K562 (cell line): ENCODE results near the gene KLHL18. TPM values are rescaled to one million over a fixed set of nuclear protein-coding genes. Genes with fewer than 3 reads are reported as not detected.
A peak's percentile ranks its signal among the peaks of the same experiment; 100 is the strongest.

Experiments
- ATAC-seq: fragments of 200-7000 bp; cut with Tn5 transposase; 3 replicates; pipeline ENCODE4 v1.9.1; 2020; ENCODE audit warnings: moderate library complexity
- BruUV-seq: library from RNA; stranded (reverse); fragments of 400-500 nt; replicated peaks from 2 replicates; lab custom pipeline; 2021; lab: Mats Ljungman, UMichigan
- CTCF ChIA-PET: fragments of 300-600 bp; formaldehyde crosslinking; extraction: SDS; loops from one replicate; lab custom pipeline; 2021; ENCODE audit warnings: low intra/inter-chr PET ratio; lab: Yijun Ruan, JAX
- POLR2A ChIA-PET: fragments of 300-600, 350-650 bp; sonication (Branson Sonifier 250); formaldehyde crosslinking; extraction: SDS; loops from one replicate; lab custom pipeline; 2021; ENCODE audit warnings: antibody characterized with exemption, inconsistent platforms; lab: Yijun Ruan, JAX
- DNase-seq, 4 experiments: peaks; one replicate each; pipeline versions ENCODE4 v3.0.0 to v3.0.0-alpha.2; 2011 to 2018; ENCODE audit warnings: low spot score in 3 of 4, mixed read lengths in 3 of 4; ENCODE audit errors: extremely low read depth in 1 of 4
- FAIRE-seq: peaks from 2 replicates; lab custom pipeline; 2011; peaks lifted over from hg19 to GRCh38; lab: Jason Lieb, UNC
- H2AFZ ChIP-seq: 2 replicates; pipeline ENCODE4 v1.6.0; 2011; ENCODE audit warnings: low read depth, low read length, control low read depth, inconsistent platforms
- H3K27ac ChIP-seq: fragments of 200-600 bp; 3 replicates; pipeline ENCODE4 v1.8.0; 2011; ENCODE audit warnings: low read depth, mild to moderate bottlenecking, control low read depth, inconsistent platforms, low read length, moderate library complexity, mixed read lengths; ENCODE audit errors: extremely low read depth
- H3K27me3 ChIP-seq, 2 experiments: fragments of 300-600 bp in 1 of 2; 2 replicates in 1 of 2; 3 replicates in 1 of 2; pipeline versions ENCODE4 v1.6.0 to v1.8.0; 2011; ENCODE audit warnings: inconsistent platforms in 2 of 2, low read length in 2 of 2, mild to moderate bottlenecking in 1 of 2, mixed read lengths in 1 of 2, moderate library complexity in 1 of 2; ENCODE audit not compliant: control insufficient read depth in 2 of 2, insufficient read depth in 2 of 2
- H3K36me3 ChIP-seq: fragments of 300-600 bp; 3 replicates; pipeline ENCODE4 v1.8.0; 2011; ENCODE audit warnings: mild to moderate bottlenecking, low read length, inconsistent platforms; ENCODE audit not compliant: control insufficient read depth, insufficient read depth
- H3K4me1 ChIP-seq, 2 experiments: fragments of 200-600 bp in 1 of 2; replicated peaks in 1 of 2; 2 replicates in 1 of 2; 3 replicates in 1 of 2; pipeline versions ENCODE4 v1.5.1 to v1.8.0; 2011; ENCODE audit warnings: inconsistent platforms in 2 of 2, low read length in 2 of 2, mild to moderate bottlenecking in 1 of 2, mixed read lengths in 1 of 2, moderate library complexity in 1 of 2; ENCODE audit not compliant: control insufficient read depth in 2 of 2, insufficient read depth in 2 of 2
- H3K4me2 ChIP-seq: 2 replicates; pipeline ENCODE4 v1.6.1; 2011; ENCODE audit warnings: low read length, control low read depth, inconsistent platforms, mixed read lengths; ENCODE audit not compliant: insufficient read depth
- H3K4me3 ChIP-seq: fragments of 200-600 bp; sonication (generic), shearing (Covaris generic); 2 replicates; pipeline ENCODE4 v1.5.1; 2016; ENCODE audit warnings: control low read depth, inconsistent platforms
- H3K79me2 ChIP-seq: fragments of 200-600 bp; 3 replicates; pipeline ENCODE4 v1.8.0; 2011; ENCODE audit warnings: low read length, inconsistent platforms; ENCODE audit not compliant: control insufficient read depth, insufficient read depth
- H3K9ac ChIP-seq, 2 experiments: 2 replicates each; pipeline versions ENCODE4 v1.6.0 to v1.6.1; 2011; ENCODE audit warnings: low read depth in 2 of 2, low read length in 2 of 2, control low read depth in 1 of 2, inconsistent platforms in 1 of 2, mild to moderate bottlenecking in 1 of 2, mixed read lengths in 1 of 2; ENCODE audit not compliant: insufficient read depth in 1 of 2
- H3K9me1 ChIP-seq: one replicate; pipeline ENCODE4 v1.6.0; 2011; ENCODE audit warnings: inconsistent platforms, mild to moderate bottlenecking, low read length, moderate library complexity; ENCODE audit not compliant: control insufficient read depth, insufficient read depth
- H3K9me3 ChIP-seq: replicated peaks from 2 replicates; pipeline ENCODE4 v1.5.1; 2011; ENCODE audit warnings: low read depth, low read length, inconsistent platforms; ENCODE audit not compliant: control insufficient read depth, insufficient read depth
- H4K20me1 ChIP-seq: replicated peaks from 2 replicates; pipeline ENCODE4 v1.6.1; 2011; ENCODE audit warnings: low read length, inconsistent platforms, mixed read lengths; ENCODE audit not compliant: control insufficient read depth, insufficient read depth
- KLF10 ChIP-seq: fragments of 250-450 bp; sonication (Bioruptor Pico); IDR thresholded peaks from 2 replicates; pipeline ENCODE4 v1.6.1; 2021; ENCODE audit warnings: matching md5 sums
- MAFG ChIP-seq: fragments of 450-650 bp; conservative IDR thresholded peaks from 2 replicates; pipeline ENCODE4 v1.6.1; 2016; ENCODE audit warnings: missing genetic modification characterization, missing compliant biosample characterization
- NR1H2 ChIP-seq: sonication (generic); formaldehyde crosslinking; IDR thresholded peaks from 2 replicates; pipeline ENCODE4 v1.4.0; 2020; ENCODE audit warnings: mild to moderate bottlenecking, missing genetic modification reagents
- RAD21 ChIP-seq, 2 experiments: fragments of 250-450 bp in 1 of 2; fragments of 450-650 bp in 1 of 2; sonication (Bioruptor Pico) in 1 of 2; formaldehyde crosslinking in 1 of 2; IDR thresholded peaks in 1 of 2; conservative IDR thresholded peaks in 1 of 2; 2 replicates each; pipeline versions ENCODE4 v1.4.0 to v1.8.0; 2020 to 2022; ENCODE audit warnings: mild to moderate bottlenecking in 2 of 2, moderate library complexity in 1 of 2
- RFX1 ChIP-seq: fragments of 450-650 bp; IDR thresholded peaks from 2 replicates; pipeline ENCODE4 v1.6.1; 2016; ENCODE audit warnings: mild to moderate bottlenecking, moderate library complexity
- SAP30 ChIP-seq: fragments of 200-600 bp; sonication (generic); IDR thresholded peaks from 2 replicates; pipeline ENCODE4 v1.6.1; 2012; ENCODE audit warnings: borderline replicate concordance, low read depth, mild to moderate bottlenecking, moderate library complexity, low read length, control low read depth, inconsistent platforms; ENCODE audit not compliant: insufficient read depth, poor library complexity, severe bottlenecking
- SRSF1 ChIP-seq: fragments of 200-400 bp; formaldehyde crosslinking; IDR thresholded peaks from 2 replicates; pipeline ENCODE4 v1.6.1; 2017; ENCODE audit warnings: mild to moderate bottlenecking, low read depth, low read length, moderate library complexity
- SRSF3 ChIP-seq: fragments of 200-400 bp; formaldehyde crosslinking; IDR thresholded peaks from 2 replicates; pipeline ENCODE4 v1.6.1; 2016; ENCODE audit warnings: mild to moderate bottlenecking, low read length, moderate library complexity; ENCODE audit not compliant: insufficient read depth
- ZBED1 ChIP-seq: IDR thresholded peaks from 2 replicates; pipeline ENCODE4 v1.6.1; 2014
- WGBS: fragments of 100-300 bp; shearing (Covaris generic); methylation state at CpG from one replicate; pipeline ENCODE4 v1.1.6; 2016; ENCODE audit warnings: low coverage, mixed read lengths; ENCODE audit not compliant: insufficient coverage; ENCODE audit errors: missing lambda C conversion rate; 5-methylcytosine and 5-hydroxymethylcytosine counted together
- in situ Hi-C: fragments of 300-500 bp; cut with MboI; formaldehyde crosslinking; loops from 4 replicates; pipeline ENCODE4 v1.15.0; 2018; ENCODE audit warnings: inconsistent platforms, mixed read lengths
- intact Hi-C: fragments of 100-400 bp; cut with micrococcal nuclease; formaldehyde crosslinking; loops from 2 replicates; pipeline ENCODE4 v1.14.2; 2022
- polyA plus RNA-seq, 8 experiments: library from polyadenylated mRNA; depleted of rRNA in 4 of 8; stranded (reverse) in 5 of 8; unstranded in 3 of 8; fragments of >200 nt; fragmentation: Nextera tagmentation in 2 of 8; fragmentation: Illumina TruSeq in 1 of 8; extraction: Ambion mirVana in 2 of 8; extraction: Trizol in 1 of 8; gene quantifications; 2 replicates each; pipeline versions ENCODE4 v1.2.1 to v1.2.3, GENCODE V29; 2011 to 2014; ENCODE audit warnings: inconsistent platforms in 1 of 8, missing spikeins in 1 of 8
- total RNA-seq, 7 experiments: library from RNA; depleted of rRNA in 6 of 7; stranded (reverse); fragments of >200 nt in 6 of 7; fragmentation: Illumina TruSeq in 2 of 7; extraction: Trizol in 2 of 7; gene quantifications; 2 replicates each; pipeline versions ENCODE4 v1.2.1 to v1.2.3, GENCODE V29; 2011 to 2021; ENCODE audit warnings: low replicate concordance in 1 of 7
- TF ChIP-seq, protein P1 (sequence below): fragments of 250-450 bp; sonication (Bioruptor Pico); IDR thresholded peaks from 2 replicates; pipeline ENCODE4 v1.9.0; 2021; ENCODE audit warnings: mild to moderate bottlenecking, inconsistent platforms
- TF ChIP-seq, protein P2 (sequence below), 2 experiments: fragments of 450-650 bp; formaldehyde crosslinking in 1 of 2; IDR thresholded peaks; 2 replicates each; pipeline versions ENCODE4 v1.4.0 to v1.6.1; 2014 to 2020; ENCODE audit warnings: mild to moderate bottlenecking in 2 of 2, borderline replicate concordance in 1 of 2, low read depth in 1 of 2

Gene KLHL18
- total and polyA plus RNA-seq, 9 of the 15 experiments (the other 6 are each of a cell fraction or from before 2014, with no cell fraction given) = 26.7 to 97.5 (median 48.7) TPM

DNA sequence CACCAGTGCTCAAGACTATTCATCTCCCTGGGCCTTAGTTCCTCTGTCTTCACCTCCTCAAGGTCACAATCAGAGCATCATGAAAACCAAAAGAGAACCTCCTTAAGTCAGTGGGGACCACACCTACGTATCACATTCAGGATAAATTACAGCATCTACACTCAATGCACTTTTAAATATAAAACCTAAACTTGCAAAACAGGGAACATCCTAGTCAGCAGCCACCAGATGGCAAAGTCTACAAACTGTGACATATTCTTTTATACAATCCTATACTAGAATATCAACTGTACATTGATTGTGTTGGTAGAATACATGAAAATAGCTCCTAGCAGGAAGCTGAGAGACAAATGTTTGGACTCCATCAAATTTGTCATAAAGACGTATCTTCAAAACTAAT, 8.1 kb upstream of the KLHL18 start:
- no peak for ATAC-seq
- CTCF ChIA-PET = interaction anchor here (1.4 kb wide), 1 partner anchor 49 kb away, joined by 7 read pairs; no protein-coding TSS in a partner anchor

More for the DNA sequence above, 8.1 kb upstream of the KLHL18 start:
- Histone ChIP-seq H3K36me3 (peaks cover 7% of the 10 kb centered on the region; the same call in 1 of the 3 replicates), H3K9me3 (no peaks in the 10 kb centered on the region), H3K4me3 (no peak overlapping the region), H3K4me1 (no peaks in the 10 kb centered on the region), H2AFZ (no peak overlapping the region), H3K79me2 (no peaks in the 10 kb centered on the region), H3K9me1 (no peaks in the 10 kb centered on the region), H3K27me3 (no peaks in the 10 kb centered on the region), H3K9ac (no peak overlapping the region), H3K4me2 (no peak overlapping the region), H3K27ac (no peak overlapping the region), H4K20me1 (no peaks in the 10 kb centered on the region)
- WGBS = 81% methylated on average over 2 of the region's 2 CpGs
- DNase-seq (no peak), FAIRE-seq (no peak)
- POLR2A ChIA-PET = interaction anchor here (0.6 kb wide), 1 partner anchor 43 kb away, joined by 3 read pairs; no protein-coding TSS in a partner anchor
- intact Hi-C loops (loop anchor here (1.0 kb wide), 1 partner anchor 50 kb away; no protein-coding TSS in a partner anchor), in situ Hi-C loops (no loop called here)
- TF ChIP-seq SAP30 = no peak
- TF ChIP-seq KLF10 (CRISPR knock-in tag) = no peak
- no peak for TF ChIP-seq SRSF3
- TF ChIP-seq MAFG = no peak
- TF ChIP-seq, protein P1, sequence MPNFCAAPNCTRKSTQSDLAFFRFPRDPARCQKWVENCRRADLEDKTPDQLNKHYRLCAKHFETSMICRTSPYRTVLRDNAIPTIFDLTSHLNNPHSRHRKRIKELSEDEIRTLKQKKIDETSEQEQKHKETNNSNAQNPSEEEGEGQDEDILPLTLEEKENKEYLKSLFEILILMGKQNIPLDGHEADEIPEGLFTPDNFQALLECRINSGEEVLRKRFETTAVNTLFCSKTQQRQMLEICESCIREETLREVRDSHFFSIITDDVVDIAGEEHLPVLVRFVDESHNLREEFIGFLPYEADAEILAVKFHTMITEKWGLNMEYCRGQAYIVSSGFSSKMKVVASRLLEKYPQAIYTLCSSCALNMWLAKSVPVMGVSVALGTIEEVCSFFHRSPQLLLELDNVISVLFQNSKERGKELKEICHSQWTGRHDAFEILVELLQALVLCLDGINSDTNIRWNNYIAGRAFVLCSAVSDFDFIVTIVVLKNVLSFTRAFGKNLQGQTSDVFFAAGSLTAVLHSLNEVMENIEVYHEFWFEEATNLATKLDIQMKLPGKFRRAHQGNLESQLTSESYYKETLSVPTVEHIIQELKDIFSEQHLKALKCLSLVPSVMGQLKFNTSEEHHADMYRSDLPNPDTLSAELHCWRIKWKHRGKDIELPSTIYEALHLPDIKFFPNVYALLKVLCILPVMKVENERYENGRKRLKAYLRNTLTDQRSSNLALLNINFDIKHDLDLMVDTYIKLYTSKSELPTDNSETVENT (CRISPR knock-in tag) = no peak
- TF ChIP-seq, protein P2, sequence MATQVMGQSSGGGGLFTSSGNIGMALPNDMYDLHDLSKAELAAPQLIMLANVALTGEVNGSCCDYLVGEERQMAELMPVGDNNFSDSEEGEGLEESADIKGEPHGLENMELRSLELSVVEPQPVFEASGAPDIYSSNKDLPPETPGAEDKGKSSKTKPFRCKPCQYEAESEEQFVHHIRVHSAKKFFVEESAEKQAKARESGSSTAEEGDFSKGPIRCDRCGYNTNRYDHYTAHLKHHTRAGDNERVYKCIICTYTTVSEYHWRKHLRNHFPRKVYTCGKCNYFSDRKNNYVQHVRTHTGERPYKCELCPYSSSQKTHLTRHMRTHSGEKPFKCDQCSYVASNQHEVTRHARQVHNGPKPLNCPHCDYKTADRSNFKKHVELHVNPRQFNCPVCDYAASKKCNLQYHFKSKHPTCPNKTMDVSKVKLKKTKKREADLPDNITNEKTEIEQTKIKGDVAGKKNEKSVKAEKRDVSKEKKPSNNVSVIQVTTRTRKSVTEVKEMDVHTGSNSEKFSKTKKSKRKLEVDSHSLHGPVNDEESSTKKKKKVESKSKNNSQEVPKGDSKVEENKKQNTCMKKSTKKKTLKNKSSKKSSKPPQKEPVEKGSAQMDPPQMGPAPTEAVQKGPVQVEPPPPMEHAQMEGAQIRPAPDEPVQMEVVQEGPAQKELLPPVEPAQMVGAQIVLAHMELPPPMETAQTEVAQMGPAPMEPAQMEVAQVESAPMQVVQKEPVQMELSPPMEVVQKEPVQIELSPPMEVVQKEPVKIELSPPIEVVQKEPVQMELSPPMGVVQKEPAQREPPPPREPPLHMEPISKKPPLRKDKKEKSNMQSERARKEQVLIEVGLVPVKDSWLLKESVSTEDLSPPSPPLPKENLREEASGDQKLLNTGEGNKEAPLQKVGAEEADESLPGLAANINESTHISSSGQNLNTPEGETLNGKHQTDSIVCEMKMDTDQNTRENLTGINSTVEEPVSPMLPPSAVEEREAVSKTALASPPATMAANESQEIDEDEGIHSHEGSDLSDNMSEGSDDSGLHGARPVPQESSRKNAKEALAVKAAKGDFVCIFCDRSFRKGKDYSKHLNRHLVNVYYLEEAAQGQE (IDR thresholded peaks at IDR 0.05; ENCODE audit: borderline replicate concordance) = peak; percentile 15; the same call in 1 of the 2 replicates
- TF ChIP-seq, protein P2 (CRISPR knock-in tag; IDR thresholded peaks at IDR 0.05; ENCODE audit: low read depth) = no peak
- no peak for TF ChIP-seq NR1H2 (CRISPR knock-in tag)
- TF ChIP-seq ZBED1 = no peak
- peak in 1 of 2 experiments; percentile 39; a peak in 2 of 4 replicates for TF ChIP-seq RAD21 (CRISPR knock-in tag; conservative IDR thresholded peaks at IDR 0.05 in 1 of 2, IDR thresholded peaks at IDR 0.05 in 1 of 2)
- no peak for TF ChIP-seq RFX1
- no peak for TF ChIP-seq SRSF1
- no TSS peak for BruUV-seq
